HG02642 (cell line): ENCODE results near the gene FOXD4L6.
"Not testable (repeated sequence)": the region's sequence is repeated elsewhere in the genome, so short reads cannot be mapped to it uniquely, and the experiment has no call there.

ENCODE experiments used
- ATAC-seq: cut with Tn5 transposase; IDR thresholded peaks from one replicate; pipeline ENCODE4 v1.9.1; 2021; ENCODE audit warnings: mild to moderate bottlenecking; ENCODE audit not compliant: unreplicated experiment, poor library complexity

The FOXD4L6 gene

GRCh38 chr9:41128581-41128980 lies at the start of gene FOXD4L6:
FOXD4L6 (minus strand) TSS chr9:41128681; CDS start chr9:41128383, 298 bp downstream.
- not testable (repeated sequence) for ATAC-seq

DNA sequence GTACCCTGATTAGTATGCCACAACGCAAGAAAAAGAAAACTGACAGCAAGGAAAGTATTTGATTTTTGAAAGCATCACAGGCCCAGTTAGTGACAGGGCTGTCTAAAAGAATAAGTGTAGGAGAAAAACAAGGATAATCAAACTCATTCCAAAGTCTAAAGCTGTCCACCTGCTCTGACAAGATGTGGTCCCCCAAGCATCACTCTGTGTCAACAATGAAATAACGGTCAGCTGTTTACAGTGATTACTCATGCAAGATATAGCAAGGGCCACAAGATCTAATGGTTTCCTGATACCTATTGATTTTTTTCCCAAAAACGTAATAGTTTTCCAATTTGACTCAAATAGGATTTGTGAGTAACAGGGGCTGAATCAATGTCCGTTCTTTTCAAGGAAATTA lies 46.5 kb upstream of the FOXD4L6 start:
- not testable (repeated sequence) for ATAC-seq

GRCh38 chr9:41150116-41150515 lies 21.6 kb upstream of the FOXD4L6 start:
- ATAC-seq = not testable (repeated sequence)

DNA sequence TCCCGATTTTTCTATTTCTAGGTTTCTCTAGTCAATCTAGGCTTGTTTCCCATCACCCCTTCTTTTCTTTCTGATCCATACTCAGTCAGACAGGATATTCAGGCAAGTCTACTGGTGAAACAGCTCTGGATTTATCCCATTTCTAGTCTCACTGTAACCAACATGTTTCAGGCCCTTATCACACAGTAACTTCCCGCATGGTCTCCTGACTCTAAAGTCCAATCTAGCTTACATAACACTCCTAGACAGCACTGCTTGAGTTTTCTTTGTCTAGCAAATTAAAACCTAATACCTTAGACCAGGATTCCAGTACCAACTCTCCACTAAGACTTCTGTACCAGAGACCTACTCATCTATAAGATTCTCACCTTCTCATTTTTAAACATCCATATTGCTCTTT lies 13.4 kb upstream of the FOXD4L6 start:
- not testable (repeated sequence) for ATAC-seq

- ATAC-seq = not testable (repeated sequence)
These were observed 1.6 kb downstream of the FOXD4L6 start for GRCh38 chr9:41126746-41127446.

DNA sequence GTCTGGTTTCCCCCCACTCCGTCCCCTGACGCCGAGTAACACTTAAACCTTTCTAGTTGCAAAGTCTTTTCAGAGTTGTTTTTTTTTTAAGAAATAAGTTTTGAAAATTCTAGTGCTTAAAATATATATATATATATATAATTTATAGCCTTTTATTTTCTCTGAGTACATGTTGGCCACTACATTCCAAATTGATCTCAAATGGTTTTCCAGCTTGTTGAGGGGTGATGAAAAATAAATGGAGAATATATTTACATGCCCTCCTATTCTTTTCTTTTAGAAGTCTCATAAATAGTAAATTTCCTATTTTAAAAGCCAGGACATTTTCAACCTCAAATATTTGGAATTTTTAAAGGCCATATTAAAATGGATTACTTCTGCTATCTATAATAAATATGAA lies 2.5 kb downstream of the FOXD4L6 start:
- ATAC-seq = not testable (repeated sequence)

GRCh38 chr9:41125109-41125658 lies 3.3 kb downstream of the FOXD4L6 start:
- ATAC-seq = not testable (repeated sequence)

GRCh38 chr9:41124250-41125108 lies 4.0 kb downstream of the FOXD4L6 start:
- ATAC-seq = not testable (repeated sequence)

GRCh38 chr9:41123812-41124211 lies 4.7 kb downstream of the FOXD4L6 start:
- not testable (repeated sequence) for ATAC-seq

DNA sequence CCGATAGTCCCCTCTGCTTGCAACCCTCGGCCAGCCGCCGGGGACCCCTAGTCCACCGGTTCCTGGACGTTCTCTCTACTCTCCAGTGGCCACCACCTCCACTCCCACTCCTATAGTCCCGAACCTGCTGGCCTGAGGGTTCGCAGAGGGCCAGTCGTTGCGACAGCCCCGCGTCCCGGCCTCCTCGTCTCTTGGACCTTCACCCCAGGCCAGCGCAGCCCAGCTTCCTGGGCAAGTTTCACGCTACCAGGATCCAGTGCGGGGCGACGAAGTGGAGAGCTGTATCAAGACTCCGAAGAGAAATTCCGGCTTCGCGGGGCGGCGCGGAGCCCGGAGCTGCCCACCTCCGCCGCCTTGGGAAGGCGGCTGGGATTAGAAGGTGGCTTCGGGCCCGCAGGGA lies 5.1 kb downstream of the FOXD4L6 start:
- ATAC-seq = not testable (repeated sequence)

DNA sequence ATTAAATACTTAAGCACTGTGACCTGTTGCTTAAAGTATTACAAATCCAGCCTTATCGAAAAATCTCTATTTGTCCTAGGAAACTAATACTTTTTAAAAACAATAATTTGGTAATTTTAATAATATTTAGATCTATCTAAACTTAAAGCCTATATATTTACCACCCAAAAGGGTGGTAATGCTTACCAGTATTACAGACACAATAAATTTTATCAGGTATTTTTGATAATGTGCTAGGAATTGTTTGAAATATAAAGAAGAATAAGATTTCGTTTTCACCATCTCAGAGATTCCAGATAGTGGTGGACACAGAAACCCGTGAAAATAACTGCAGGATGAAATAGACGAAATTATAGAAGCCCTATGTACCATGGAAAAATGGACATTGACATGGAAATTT lies 7.8 kb downstream of the FOXD4L6 start:
- not testable (repeated sequence) for ATAC-seq

DNA sequence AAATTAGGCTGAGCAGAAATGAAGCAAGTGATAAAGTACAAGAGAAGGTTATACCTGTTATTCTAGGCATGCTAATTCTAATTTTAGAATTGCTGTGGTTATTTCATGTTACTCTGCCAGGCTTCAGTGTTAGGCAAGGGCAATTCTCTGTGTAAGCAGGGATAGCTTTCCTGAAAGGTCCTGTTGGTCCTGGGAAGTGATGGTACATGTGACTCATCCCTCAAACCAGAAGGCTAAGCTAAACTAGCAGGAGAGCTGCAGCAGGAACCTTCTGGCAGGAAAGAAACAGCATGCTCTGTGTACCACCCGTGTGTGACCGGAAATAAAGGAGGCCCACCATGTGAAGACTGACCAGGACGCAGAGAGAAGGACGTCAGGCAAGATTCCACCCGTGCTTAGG lies 8.8 kb downstream of the FOXD4L6 start:
- not testable (repeated sequence) for ATAC-seq

- not testable (repeated sequence) for ATAC-seq
These were observed 9.2 kb downstream of the FOXD4L6 start for GRCh38 chr9:41119311-41119710.

- ATAC-seq = not testable (repeated sequence)
These were observed 15.1 kb downstream of the FOXD4L6 start for GRCh38 chr9:41113348-41113747.

DNA sequence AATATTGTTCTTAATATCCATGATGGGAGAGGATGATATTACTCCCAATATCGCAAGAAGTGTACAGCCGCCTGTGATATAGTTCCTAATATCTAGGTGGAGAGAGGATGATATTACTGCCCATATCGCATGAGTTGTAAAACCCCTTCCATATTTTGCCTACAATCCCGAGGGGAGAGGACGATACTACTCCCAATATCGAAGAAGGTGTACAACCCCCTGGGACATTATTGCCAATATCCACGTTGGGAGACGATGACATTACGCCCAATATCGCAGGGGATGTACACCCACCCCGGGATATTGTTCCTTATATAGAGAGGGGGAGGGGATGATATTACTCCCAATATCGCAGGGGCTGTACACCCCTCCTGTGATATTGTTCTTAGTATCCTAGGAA lies 17.1 kb downstream of the FOXD4L6 start:
- not testable (repeated sequence) for ATAC-seq

DNA sequence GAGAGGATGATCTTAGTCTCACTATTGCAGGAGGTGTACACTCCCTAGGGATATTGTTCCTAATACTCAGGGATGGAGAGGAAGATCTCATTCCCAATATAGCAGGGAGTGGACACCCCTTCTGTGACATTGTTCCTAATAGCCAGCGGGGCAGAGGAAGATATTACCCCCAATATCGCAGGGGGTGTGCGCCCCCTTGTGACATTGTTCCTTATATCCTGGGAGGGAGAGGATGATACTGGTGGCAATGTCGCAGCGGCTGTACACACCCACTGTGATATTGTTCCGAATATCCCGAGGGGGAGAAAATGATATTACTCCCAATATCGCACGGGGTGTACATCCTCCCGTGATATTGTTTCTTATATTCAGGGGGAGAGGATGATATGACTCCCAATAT lies 17.6 kb downstream of the FOXD4L6 start:
- ATAC-seq = not testable (repeated sequence)

GRCh38 chr9:41109253-41109652 lies 19.2 kb downstream of the FOXD4L6 start:
- ATAC-seq = not testable (repeated sequence)

- not testable (repeated sequence) for ATAC-seq
These were observed 19.7 kb downstream of the FOXD4L6 start for GRCh38 chr9:41108816-41109215.

GRCh38 chr9:41106472-41107116 lies 21.9 kb downstream of the FOXD4L6 start:
- ATAC-seq = not testable (repeated sequence)

DNA sequence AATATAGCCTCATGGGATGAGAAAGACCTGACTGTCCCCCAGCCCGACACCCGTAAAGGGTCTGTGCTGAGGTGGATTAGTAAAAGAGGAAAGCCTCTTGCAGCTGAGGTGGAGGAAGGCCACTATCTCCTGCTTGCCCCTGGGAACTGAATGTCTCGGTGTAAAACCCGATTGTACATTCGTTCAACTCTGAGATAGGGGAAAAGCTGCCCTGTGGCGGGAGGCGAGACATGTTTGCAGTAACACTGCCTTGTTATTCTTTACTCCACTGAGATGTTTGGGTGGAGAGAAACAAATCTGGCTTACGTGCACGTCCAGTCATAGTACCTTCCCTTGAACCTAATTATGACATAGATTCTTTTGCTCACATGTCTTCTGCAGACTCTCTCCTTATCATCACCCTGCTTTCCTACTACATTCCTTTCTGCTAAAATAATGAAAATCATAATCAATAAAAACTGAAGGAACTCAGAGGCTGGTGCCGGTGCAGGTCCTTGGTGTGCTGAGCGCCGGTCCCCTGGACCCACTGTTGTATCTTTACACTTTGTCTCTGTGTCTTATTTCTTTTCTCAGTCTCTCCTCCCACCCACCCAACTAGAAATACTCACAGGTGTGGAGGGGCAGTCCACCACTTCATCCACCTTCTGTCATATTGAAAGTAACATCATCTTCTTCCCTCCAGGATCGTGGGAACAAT lies 22.8 kb downstream of the FOXD4L6 start:
- ATAC-seq = not testable (repeated sequence)
